GM19397 (cell line): Measurements from ENCODE around the gene NYNRIN.
"Not testable (repeated sequence)": the region's sequence is repeated elsewhere in the genome, so short reads cannot be mapped to it uniquely, and the experiment has no call there.

Source experiments
- ATAC-seq: cut with Tn5 transposase; IDR thresholded peaks from one replicate; pipeline ENCODE4 v1.9.1; 2021; ENCODE audit warnings: mild to moderate bottlenecking, moderate library complexity; ENCODE audit not compliant: unreplicated experiment

NYNRIN gene

GRCh38 chr14:24369907-24370687 is 28.7 kb upstream of the NYNRIN start:
- no peak for ATAC-seq

GRCh38 chr14:24370748-24371147 is 28.1 kb upstream of the NYNRIN start:
- ATAC-seq: no peak

- ATAC-seq: not testable (repeated sequence)
These were observed 27.2 kb upstream of the NYNRIN start for GRCh38 chr14:24371605-24372004.

- no peak for ATAC-seq
These were observed 25.9 kb upstream of the NYNRIN start for GRCh38 chr14:24372701-24373416.

GRCh38 chr14:24376448-24377070 is 22.2 kb upstream of the NYNRIN start:
- ATAC-seq: no peak

- ATAC-seq: no peak
These were observed 21.7 kb upstream of the NYNRIN start for GRCh38 chr14:24377126-24377525.

- ATAC-seq: no peak
These were observed 21.1 kb upstream of the NYNRIN start for GRCh38 chr14:24377657-24378056.

- no peak for ATAC-seq
These were observed 20.5 kb upstream of the NYNRIN start for GRCh38 chr14:24378327-24378726.

- no peak for ATAC-seq
These were observed 19.6 kb upstream of the NYNRIN start for GRCh38 chr14:24378981-24379906.

- no peak for ATAC-seq
These were observed 18.7 kb upstream of the NYNRIN start for GRCh38 chr14:24379907-24380730.

GRCh38 chr14:24381363-24382063 is 17.3 kb upstream of the NYNRIN start:
- no peak for ATAC-seq

- no peak for ATAC-seq
These were observed 16.8 kb upstream of the NYNRIN start for GRCh38 chr14:24382064-24382371.

- no peak for ATAC-seq
These were observed 14.6 kb upstream of the NYNRIN start for GRCh38 chr14:24384169-24384568.

GRCh38 chr14:24385524-24385923 is 13.3 kb upstream of the NYNRIN start:
- ATAC-seq: no peak

- ATAC-seq: no peak
These were observed 11.8 kb upstream of the NYNRIN start for GRCh38 chr14:24387009-24387345.

GRCh38 chr14:24387579-24387978 is 11.2 kb upstream of the NYNRIN start:
- not testable (repeated sequence) for ATAC-seq

GRCh38 chr14:24388474-24389179 is 10.2 kb upstream of the NYNRIN start:
- ATAC-seq: no peak

GRCh38 chr14:24389226-24389848 is 9.5 kb upstream of the NYNRIN start:
- ATAC-seq: no peak
